Effector memory CD8-positive, alpha-beta T cell (primary cell): ENCODE measurements around the gene FAM170A.

Experiments used
- ATAC-seq: fragments of 150-1000 bp; cut with Tn5 transposase; replicated peaks from 2 replicates; pipeline ENCODE4 v1.10.0; 2021; ENCODE audit warnings: mild to moderate bottlenecking, moderate library complexity
- DNase-seq, 3 experiments: peaks; one replicate each; pipeline ENCODE4 v3.0.0; 2021
- H3K27ac Mint-ChIP-seq, 2 donors: one replicate each; pipeline ENCODE4 v1.8.0; 2022; ENCODE audit warnings: mild to moderate bottlenecking in 2 of 2, mixed read lengths in 2 of 2, moderate library complexity in 2 of 2
- H3K27me3 Mint-ChIP-seq, 2 donors: one replicate each; pipeline ENCODE4 v1.8.0; 2022; ENCODE audit warnings: mixed read lengths in 2 of 2
- H3K36me3 Mint-ChIP-seq: one replicate; pipeline ENCODE4 v1.8.0; 2022; ENCODE audit warnings: mild to moderate bottlenecking, moderate library complexity, mixed read lengths; ENCODE audit not compliant: insufficient read depth
- H3K4me1 Mint-ChIP-seq, 2 donors: one replicate each; pipeline ENCODE4 v1.8.0; 2022; ENCODE audit warnings: low read depth in 2 of 2, mixed read lengths in 2 of 2
- H3K4me3 Mint-ChIP-seq, 2 donors: one replicate each; pipeline ENCODE4 v1.8.0; 2022; ENCODE audit warnings: mild to moderate bottlenecking in 2 of 2, mixed read lengths in 2 of 2, moderate library complexity in 2 of 2
- H3K9me3 Mint-ChIP-seq, 2 donors: one replicate each; pipeline ENCODE4 v1.8.0; 2022; ENCODE audit warnings: mixed read lengths in 2 of 2
- total RNA-seq, 9 experiments: gene quantifications; one replicate each; lab custom pipeline; 2026; lab: John Stamatoyannopoulos, UW

Gene FAM170A
- 0 to 0.11 (median 0) reads per million in 9 experiments for total RNA-seq

DNA sequence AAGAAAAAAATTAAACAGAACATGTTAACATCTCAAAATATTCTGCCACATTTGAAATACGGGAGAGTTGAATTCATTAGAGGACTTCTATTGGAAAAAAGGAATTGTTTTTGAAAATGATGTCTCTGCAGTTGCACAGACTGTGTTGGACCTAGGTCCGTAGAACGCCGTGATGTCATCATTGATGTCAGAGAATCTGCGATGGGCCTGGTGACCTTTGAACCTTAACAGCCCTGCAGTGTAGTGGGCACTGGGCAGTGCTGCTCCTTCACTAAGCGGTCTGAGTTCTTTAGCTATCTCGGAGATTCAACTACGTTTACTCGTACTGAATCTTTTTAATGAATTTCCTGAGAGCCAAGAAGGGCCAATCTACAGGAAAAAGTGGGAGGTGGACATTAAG, at the start of gene FAM170A:
Gene FAM170A, plus strand, starts transcription at position 220 of the 400 bp plus-strand sequence. CDS start 211 bp downstream, outside the sequence.
- ATAC-seq (no peak), DNase-seq (no peak)
- no peak within 1 kb of the TSS for H3K27ac Mint-ChIP-seq
- peaks cover 2% of the 10 kb centered on the region for H3K36me3 Mint-ChIP-seq
- no peaks in the 10 kb centered on the region for H3K4me1 Mint-ChIP-seq
- H3K9me3 Mint-ChIP-seq = peaks cover 0 to 3% of the 10 kb centered on the region in 2 donors
- no peak within 1 kb of the TSS for H3K4me3 Mint-ChIP-seq
- H3K27me3 Mint-ChIP-seq = peaks cover 5 to 24% of the 10 kb centered on the region in 2 donors

- DNase-seq (no peak), ATAC-seq (no peak)
- Mint-ChIP-seq H3K4me1 (no peaks in the 10 kb centered on the region), H3K27ac (no peak overlapping the region), H3K4me3 (no peak overlapping the region), H3K9me3 (no peaks in the 10 kb centered on the region), H3K36me3 (no peaks in the 10 kb centered on the region), H3K27me3 (peaks cover 18 to 28% of the 10 kb centered on the region in 2 donors)
Observed at GRCh38 chr5:119582987-119583386, 46.4 kb upstream of the FAM170A start.

- Mint-ChIP-seq H3K36me3 (no peaks in the 10 kb centered on the region), H3K4me1 (no peaks in the 10 kb centered on the region)
- no peak for ATAC-seq
Observed at GRCh38 chr5:119583684-119584083, 45.7 kb upstream of the FAM170A start.

GRCh38 chr5:119596046-119596445, 33.3 kb upstream of the FAM170A start:
- DNase-seq (no peak), ATAC-seq (no peak)
- no peaks in the 10 kb centered on the region for H3K36me3 Mint-ChIP-seq
- H3K9me3 Mint-ChIP-seq = peaks cover 4 to 7% of the 10 kb centered on the region in 2 donors
- H3K4me1 Mint-ChIP-seq = no peaks in the 10 kb centered on the region
- H3K4me3 Mint-ChIP-seq = no peak overlapping the region
- H3K27me3 Mint-ChIP-seq = no peaks in the 10 kb centered on the region
- H3K27ac Mint-ChIP-seq = no peak overlapping the region

More at GRCh38 chr5:119583684-119584083, 45.7 kb upstream of the FAM170A start:
- DNase-seq = no peak
- no peak overlapping the region for H3K4me3 Mint-ChIP-seq
- H3K27ac Mint-ChIP-seq = no peak overlapping the region
- peaks cover 18 to 28% of the 10 kb centered on the region in 2 donors for H3K27me3 Mint-ChIP-seq
- H3K9me3 Mint-ChIP-seq = no peaks in the 10 kb centered on the region

DNA sequence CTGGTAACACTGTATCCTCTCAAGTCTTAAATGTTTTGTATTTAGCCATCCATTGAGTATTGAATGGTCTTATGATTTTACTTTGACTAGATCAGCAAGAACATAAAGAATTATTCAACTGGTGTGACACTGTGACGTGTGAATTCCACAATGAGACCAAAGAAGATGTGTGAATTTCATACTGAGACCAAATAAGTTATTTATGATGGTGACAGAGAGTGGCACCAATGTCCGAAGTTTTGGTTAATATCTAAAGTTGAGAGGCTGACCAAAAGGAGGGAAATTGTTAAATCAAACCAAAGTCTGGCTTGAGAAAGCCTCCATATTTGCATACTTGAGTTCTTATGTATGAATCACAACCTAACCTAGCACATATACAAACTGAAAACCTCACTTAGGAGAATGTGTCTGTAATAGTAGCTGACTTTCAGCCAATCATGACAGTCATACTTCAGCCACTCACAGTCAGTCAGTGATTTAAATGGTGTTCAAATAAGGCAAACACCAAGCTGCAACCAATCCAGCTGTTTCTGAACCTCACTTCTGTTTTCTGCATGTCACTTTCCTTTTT, 31.5 kb upstream of the FAM170A start:
- peaks cover 0 to 2% of the 10 kb centered on the region in 2 donors for H3K9me3 Mint-ChIP-seq
- no peak for DNase-seq
- H3K27ac Mint-ChIP-seq = no peak overlapping the region
- H3K27me3 Mint-ChIP-seq = no peaks in the 10 kb centered on the region
- H3K36me3 Mint-ChIP-seq = no peaks in the 10 kb centered on the region
- ATAC-seq = no peak
- H3K4me1 Mint-ChIP-seq = no peaks in the 10 kb centered on the region
- no peak overlapping the region for H3K4me3 Mint-ChIP-seq

- Mint-ChIP-seq H3K36me3 (no peaks in the 10 kb centered on the region), H3K27ac (no peak overlapping the region), H3K4me3 (no peak overlapping the region), H3K27me3 (peaks cover 0 to 6% of the 10 kb centered on the region in 2 donors), H3K9me3 (peaks cover 0 to 4% of the 10 kb centered on the region in 2 donors), H3K4me1 (no peaks in the 10 kb centered on the region)
- ATAC-seq (no peak), DNase-seq (no peak)
Observed at GRCh38 chr5:119613937-119614336, 15.4 kb upstream of the FAM170A start.

DNA sequence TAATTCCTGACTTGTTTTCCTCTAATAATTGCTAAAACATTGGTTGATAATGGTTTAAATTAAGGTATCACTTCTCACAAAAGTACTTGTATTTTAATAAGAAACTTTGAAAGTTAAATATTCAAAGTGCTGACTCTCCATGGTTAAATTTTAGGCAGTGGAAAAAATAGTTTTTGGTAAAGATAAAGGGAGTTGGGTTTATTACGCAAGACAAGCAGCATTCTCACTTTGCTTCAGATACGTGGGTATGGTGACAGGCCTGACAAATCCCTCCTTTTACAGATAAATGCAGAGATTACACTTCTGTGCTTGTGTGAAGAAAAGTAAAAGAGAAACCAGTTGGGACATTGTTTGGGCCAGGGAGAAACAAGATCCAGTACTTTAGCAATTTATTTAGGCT, 14.5 kb upstream of the FAM170A start:
- no peak for ATAC-seq
- Mint-ChIP-seq H3K4me3 (no peak overlapping the region), H3K36me3 (no peaks in the 10 kb centered on the region), H3K9me3 (peaks cover 0 to 4% of the 10 kb centered on the region in 2 donors), H3K4me1 (no peaks in the 10 kb centered on the region), H3K27me3 (peaks cover 0 to 6% of the 10 kb centered on the region in 2 donors), H3K27ac (no peak overlapping the region)
- DNase-seq = no peak

DNA sequence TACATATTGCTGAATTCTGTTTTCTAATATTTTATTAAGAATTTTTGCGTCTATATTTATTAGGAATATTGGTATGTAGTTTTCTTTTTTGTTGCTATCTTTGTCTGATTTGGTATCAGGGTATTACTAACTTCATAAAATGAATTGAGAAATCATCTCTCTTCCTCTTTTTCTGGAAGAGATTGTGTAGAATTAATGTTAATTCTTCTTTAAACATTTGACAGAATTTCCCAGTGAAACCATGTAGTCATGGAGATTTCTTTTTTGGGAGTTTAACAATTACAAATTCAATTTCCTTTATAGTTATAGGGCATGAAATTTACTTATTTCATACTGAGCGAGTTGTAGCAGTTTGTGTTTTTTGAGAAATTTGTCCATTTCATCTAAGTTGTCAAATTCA, 3.3 kb upstream of the FAM170A start:
- Mint-ChIP-seq H3K4me3 (no peak overlapping the region), H3K36me3 (peaks cover 2% of the 10 kb centered on the region), H3K27me3 (peaks cover 2 to 14% of the 10 kb centered on the region in 2 donors), H3K9me3 (peaks cover 0 to 5% of the 10 kb centered on the region in 2 donors), H3K27ac (no peak overlapping the region), H3K4me1 (no peaks in the 10 kb centered on the region)
- DNase-seq (no peak), ATAC-seq (no peak)

- H3K27me3 Mint-ChIP-seq = peaks cover 5 to 24% of the 10 kb centered on the region in 2 donors
- H3K4me1 Mint-ChIP-seq = no peaks in the 10 kb centered on the region
- H3K4me3 Mint-ChIP-seq = no peak overlapping the region
- DNase-seq = no peak
- H3K36me3 Mint-ChIP-seq = peaks cover 2% of the 10 kb centered on the region
- no peak for ATAC-seq
- H3K9me3 Mint-ChIP-seq = peaks cover 0 to 3% of the 10 kb centered on the region in 2 donors
- H3K27ac Mint-ChIP-seq = no peak overlapping the region
Observed at GRCh38 chr5:119630752-119631440, 1.5 kb downstream of the FAM170A start.

GRCh38 chr5:119631660-119632059, 2.3 kb downstream of the FAM170A start:
- H3K9me3 Mint-ChIP-seq = peaks cover 0 to 3% of the 10 kb centered on the region in 2 donors

DNA sequence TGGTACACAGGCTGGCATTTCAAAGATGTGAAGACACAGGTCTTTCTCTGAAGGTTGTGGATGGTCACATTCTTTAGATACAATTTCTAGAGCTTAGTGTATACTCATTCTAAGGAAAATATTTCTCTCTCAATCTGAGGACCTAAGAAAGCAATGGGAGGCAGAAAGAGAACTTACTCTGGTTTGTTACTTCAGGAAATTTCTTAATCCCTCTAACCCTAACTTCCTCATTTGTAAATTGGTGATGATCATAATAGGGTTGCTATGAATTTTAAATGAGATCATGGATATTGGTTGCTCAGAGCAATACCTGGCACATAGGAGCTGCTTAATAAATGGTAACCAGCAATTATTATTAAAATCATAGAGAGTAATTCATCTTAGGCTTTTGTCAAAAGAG, 22.1 kb downstream of the FAM170A start:
- H3K4me1 Mint-ChIP-seq = no peaks in the 10 kb centered on the region
- H3K27me3 Mint-ChIP-seq = peaks cover 19 to 29% of the 10 kb centered on the region in 2 donors
- DNase-seq (no peak), ATAC-seq (no peak)
- H3K27ac Mint-ChIP-seq = no peak overlapping the region
- no peak overlapping the region for H3K4me3 Mint-ChIP-seq
- no peaks in the 10 kb centered on the region for H3K36me3 Mint-ChIP-seq
- peaks cover 4 to 5% of the 10 kb centered on the region in 2 donors for H3K9me3 Mint-ChIP-seq

More at GRCh38 chr5:119631660-119632059, 2.3 kb downstream of the FAM170A start:
- Mint-ChIP-seq H3K4me1 (no peaks in the 10 kb centered on the region), H3K4me3 (no peak overlapping the region), H3K27ac (no peak overlapping the region), H3K27me3 (peaks cover 5 to 22% of the 10 kb centered on the region in 2 donors), H3K36me3 (peaks cover 2% of the 10 kb centered on the region)
- DNase-seq (no peak), ATAC-seq (no peak)

DNA sequence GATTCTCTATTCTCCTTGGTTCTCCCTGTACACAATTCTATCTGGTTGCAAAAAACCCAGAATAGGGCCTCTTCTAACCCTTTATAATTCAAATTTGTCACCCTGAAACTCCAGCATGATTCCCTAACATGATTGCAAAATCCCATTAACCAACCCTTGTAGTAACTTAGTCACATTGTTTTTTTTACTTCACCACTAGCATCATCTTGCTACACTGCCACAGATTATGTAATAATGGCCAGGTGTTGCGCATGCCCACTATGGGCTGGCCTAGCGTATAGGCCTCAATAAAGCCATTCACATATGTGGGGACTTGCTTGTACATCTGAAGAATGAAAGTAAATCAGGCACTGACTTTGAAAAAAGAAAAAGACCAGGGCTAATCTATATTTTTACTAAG, 25.7 kb downstream of the FAM170A start:
- no peaks in the 10 kb centered on the region for H3K4me1 Mint-ChIP-seq
- H3K4me3 Mint-ChIP-seq = no peak overlapping the region
- H3K27ac Mint-ChIP-seq = no peak overlapping the region
- H3K36me3 Mint-ChIP-seq = no peaks in the 10 kb centered on the region
- H3K9me3 Mint-ChIP-seq = peaks cover 0 to 5% of the 10 kb centered on the region in 2 donors
- H3K27me3 Mint-ChIP-seq = peaks cover 10 to 15% of the 10 kb centered on the region in 2 donors
- no peak for ATAC-seq
- DNase-seq = no peak

DNA sequence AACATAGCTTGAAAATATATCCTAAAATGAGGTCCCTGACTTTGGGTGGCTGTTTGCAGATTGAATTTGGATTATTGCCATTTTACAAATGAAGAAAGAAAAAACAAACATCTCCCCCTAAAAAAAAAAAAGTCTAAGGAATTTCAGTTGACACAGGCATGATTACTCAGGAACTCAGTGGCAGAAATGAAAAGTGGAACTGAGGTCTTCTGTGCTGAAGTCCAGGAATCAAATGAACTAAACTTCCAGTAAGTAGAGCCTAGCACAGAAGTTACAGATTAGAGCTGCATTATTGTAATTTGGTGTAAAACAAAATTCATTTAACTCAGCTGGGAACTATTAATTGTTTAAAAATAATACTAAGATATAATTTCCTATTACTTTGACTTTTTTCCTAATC, 26.7 kb downstream of the FAM170A start:
- H3K9me3 Mint-ChIP-seq = no peaks in the 10 kb centered on the region
- H3K27ac Mint-ChIP-seq = no peak overlapping the region
- no peaks in the 10 kb centered on the region for H3K36me3 Mint-ChIP-seq
- peaks cover 1 to 6% of the 10 kb centered on the region in 2 donors for H3K27me3 Mint-ChIP-seq
- no peak for ATAC-seq
- DNase-seq = no peak
- H3K4me3 Mint-ChIP-seq = no peak overlapping the region
- no peaks in the 10 kb centered on the region for H3K4me1 Mint-ChIP-seq

DNA sequence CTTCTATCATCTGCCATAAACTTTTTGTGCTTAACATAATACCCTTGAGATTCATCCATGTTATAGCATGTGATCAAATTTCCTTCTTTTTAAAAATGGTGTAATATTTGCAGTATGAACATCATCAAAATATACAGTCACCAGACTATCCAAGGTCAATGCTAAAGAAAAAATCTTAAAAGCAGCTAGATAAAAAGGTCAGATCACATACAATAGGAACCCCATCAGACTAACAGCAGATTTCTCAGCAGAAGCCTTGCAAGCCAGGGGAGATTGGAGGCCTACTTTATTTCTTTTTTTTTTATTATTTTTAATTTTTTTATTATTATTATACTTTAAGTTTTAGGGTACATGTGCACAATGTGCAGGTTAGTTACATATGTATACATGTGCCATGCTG, 37.2 kb downstream of the FAM170A start:
- Mint-ChIP-seq H3K4me1 (no peaks in the 10 kb centered on the region), H3K9me3 (peaks cover 0 to 2% of the 10 kb centered on the region in 2 donors), H3K36me3 (no peaks in the 10 kb centered on the region), H3K27me3 (no peaks in the 10 kb centered on the region), H3K27ac (no peak overlapping the region), H3K4me3 (no peak overlapping the region)
- no peak for DNase-seq
- no peak for ATAC-seq
